Hypothalamus (tissue), 51 donors: ENCODE results near the gene ZBTB7B.
"Not testable (repeated sequence)": the region's sequence is repeated elsewhere in the genome, so short reads cannot be mapped to it uniquely, and the experiment has no call there.

Source experiments
- DNase-seq, 51 donors: peaks; one replicate each; lab custom pipeline; 2025; lab: John Stamatoyannopoulos, UW

The ZBTB7B gene

GRCh38 chr1:154967331-154967950 lies 35.2 kb upstream of the ZBTB7B start:
- DNase-seq: no peak

GRCh38 chr1:154968731-154969130 lies 33.9 kb upstream of the ZBTB7B start:
- DNase-seq: no peak

- DNase-seq: no peak
These were observed 33.4 kb upstream of the ZBTB7B start for GRCh38 chr1:154969246-154969645.

- DNase-seq: peak in 18 of 51 donors; percentile 10 to 53 (median 25)
These were observed 32.6 kb upstream of the ZBTB7B start for GRCh38 chr1:154969860-154970452.

DNA sequence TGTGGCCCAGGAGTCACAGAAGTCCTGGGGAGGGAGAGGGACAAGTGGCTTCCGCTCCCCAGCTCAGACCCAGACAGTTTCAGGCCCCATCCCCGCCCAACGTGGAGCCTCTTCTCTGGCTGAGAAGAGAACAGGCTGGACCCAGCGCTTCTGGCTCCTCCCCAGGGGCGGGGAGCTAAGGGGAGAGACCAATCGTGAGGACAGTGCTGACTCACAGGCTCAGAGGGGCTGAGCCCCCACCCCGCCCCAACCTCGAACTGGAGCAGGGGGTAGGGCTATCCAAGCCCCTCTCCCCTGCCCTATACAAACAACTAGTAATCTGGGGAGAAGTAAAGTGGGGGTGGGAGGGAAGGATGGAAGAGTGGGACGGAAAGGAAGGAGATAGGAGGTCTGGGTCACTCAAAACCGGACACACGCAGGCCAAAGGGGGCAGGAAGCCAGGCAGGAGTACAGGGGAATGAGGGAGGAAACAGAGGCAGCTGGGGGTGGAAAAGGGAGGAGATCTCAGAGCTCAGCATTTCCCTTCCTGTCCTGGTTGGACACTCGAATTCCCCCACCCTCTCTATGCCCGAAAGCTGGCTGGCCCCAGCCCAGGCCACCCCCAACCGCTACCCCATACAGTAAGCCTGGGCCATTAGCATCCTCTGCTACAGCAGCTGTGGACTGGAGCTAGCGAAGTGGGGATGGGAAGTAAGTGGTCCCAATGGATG lies 31.8 kb upstream of the ZBTB7B start, which contains the start of gene SHC1:
TSS of gene SHC1 (minus strand) at position 117 of the 710 bp plus-strand sequence. CDS start 221 bp downstream, outside the sequence.
- peak in 49 of 51 donors; percentile 15 to 94 (median 81) for DNase-seq

GRCh38 chr1:154971341-154971998 lies 31.1 kb upstream of the ZBTB7B start:
- DNase-seq: peak in 1 of 51 donors; percentile 12

DNA sequence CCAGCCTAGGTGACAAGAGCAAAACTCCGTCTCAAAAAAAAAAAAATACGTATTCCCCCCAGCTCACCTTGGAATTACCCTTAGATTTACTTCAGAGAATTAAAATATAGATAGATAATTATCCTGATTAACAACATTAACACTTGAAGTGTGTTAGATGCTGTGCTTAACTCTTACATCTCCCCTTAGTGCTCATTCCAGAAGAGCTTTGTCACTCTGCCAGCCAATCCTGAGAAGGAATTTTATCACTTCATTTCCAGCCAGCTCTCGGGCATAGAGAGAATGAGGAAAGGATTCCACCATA lies 30.4 kb upstream of the ZBTB7B start:
- DNase-seq: no peak

DNA sequence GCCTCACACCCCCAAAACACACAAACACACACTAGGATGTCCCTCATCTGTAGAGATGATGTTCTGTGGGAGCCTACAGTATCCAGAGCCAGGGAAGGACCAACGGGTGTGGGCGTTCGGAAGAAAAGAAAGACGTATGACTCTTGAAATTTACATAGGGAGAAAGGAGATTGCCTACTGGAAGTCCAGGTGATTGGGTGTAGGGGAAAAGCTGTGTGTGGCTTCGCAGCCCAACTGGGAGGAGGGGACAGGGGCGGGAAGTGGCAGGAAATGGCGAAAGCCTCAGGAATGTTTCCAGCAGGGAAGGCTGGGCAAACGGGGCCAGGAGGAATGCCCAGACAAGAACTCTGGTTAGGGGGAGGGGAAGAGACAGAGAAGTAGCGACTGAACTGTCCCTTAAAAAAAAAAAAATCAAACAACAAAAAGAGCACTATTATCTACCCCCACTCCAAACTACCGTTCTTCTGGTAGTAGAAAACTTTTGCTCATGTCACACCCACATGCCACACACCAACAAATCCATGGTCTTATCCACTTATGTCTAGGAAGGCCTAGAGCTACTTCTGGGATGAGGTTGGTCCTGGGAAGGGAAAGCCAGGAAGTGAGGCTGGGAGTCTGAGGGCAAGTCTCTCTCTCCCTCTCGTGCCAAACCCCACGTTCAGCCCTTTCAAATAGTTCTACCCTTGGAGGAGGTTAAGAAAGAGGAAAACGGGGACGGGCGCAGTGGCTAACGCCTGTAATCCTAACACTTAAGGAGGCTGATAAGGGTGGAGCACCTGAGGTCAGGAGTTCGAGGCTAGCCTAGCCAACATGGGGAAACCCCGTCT lies 29.9 kb upstream of the ZBTB7B start:
- peak in 23 of 51 donors; percentile 6 to 60 (median 28) for DNase-seq

DNA sequence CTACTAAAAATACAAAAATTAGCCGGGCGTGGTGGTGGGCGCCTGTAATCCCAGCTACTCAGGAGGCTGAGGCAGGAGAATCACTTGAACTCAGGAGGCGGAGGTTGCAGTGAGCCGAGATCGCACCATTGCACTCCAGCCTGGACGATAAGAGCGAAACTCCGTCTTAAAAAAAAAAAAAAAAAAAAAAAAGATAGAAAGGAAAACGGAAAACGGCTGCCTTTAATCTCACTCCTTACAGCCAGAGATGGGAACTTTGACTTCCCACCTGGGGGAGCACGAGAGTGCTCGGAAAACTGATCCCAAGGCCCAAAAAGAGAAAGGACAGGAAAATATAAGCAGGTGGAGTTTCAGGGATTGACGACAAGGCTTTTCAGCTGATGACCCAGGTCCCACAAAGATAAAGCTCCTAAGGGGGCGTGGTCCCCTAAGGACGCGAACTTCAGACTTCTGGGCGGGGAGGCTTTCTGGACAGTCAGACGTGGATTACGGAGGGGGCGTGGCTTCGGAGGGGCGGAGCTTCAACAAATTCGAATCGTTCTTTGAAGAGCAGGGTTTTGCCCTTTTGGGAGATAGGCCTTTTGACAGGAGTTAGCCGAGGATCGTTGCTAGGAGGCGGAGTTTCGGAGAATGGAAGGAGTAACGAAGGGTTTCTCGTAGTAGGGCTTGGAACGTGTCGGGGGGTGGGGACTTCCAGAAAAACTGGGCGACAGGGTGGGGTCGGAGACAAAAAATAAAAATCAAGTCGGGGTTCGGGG lies 29.1 kb upstream of the ZBTB7B start:
- peak in 47 of 51 donors; percentile 46 to 86 (median 70) for DNase-seq

GRCh38 chr1:154974102-154974807 lies 28.3 kb upstream of the ZBTB7B start, which contains the start of gene CKS1B:
Gene CKS1B, plus strand, starts transcription at chr1:154974681. Its CDS starts 65 bp downstream, at chr1:154974746.
- DNase-seq: peak; percentile 90 to 100 (median 97)

DNA sequence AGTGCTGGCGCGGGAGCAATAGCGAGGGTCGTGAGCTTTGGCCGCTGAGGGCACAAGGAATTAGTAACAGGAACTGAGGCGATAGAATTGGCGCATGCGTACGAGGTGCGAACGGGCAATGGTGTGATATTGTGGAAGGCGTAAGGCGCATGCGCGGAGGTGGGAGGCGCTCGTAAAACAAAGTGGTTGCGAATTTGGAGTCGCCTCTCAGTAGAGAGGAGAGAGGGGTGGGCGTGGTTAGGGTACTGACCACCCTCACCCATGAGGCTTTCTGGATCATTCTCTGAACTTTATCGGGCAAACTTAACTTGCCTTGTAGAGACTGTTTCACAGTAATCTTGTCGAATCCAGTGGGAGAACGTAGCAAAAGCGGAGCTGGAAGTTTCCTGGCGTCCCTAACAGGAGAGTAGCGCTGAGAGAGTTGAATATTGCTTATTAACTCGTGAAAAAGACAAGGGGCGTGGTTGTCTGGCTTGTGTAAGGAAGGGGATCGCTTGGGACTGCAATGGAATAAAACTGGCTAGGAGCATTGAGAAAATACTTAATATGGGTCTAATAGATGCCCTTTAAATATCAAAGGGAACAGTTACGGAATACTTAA lies 27.7 kb upstream of the ZBTB7B start:
- peak in 50 of 51 donors; percentile 75 to 99 (median 92) for DNase-seq

DNA sequence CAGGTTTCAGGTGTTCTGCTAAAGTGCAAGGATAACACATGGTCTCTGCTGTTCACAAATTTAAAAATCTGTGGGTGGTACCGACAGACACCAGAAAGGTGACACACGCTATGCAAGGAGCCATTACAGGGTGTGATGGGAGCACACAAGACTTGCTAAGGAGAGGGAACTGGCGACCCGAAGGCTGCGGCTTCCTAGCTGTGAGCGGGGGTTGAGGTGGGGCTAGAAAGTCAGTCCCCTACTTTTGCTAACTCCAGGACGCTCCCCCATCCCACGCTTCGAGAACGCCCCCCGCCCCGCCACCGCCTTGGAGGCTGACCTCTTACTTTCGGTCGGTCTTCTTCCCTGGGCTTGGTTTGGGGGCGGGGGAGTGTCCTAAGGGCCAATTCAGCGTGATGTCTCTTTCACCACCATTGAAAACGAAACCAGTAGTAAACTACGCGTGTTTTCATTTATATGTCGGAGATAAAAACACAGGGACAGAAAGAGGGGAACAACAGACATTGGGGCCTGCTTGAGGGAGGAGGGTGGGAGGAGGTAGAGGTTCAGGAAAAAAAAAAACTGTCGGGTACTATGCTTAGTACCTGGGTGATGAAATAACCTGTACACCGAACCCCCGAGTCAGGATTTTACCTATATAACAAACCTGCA lies 27.1 kb upstream of the ZBTB7B start:
- DNase-seq: peak in 20 of 51 donors; percentile 9 to 65 (median 20)

GRCh38 chr1:154977762-154978161 lies 24.8 kb upstream of the ZBTB7B start:
- not testable (repeated sequence) for DNase-seq

GRCh38 chr1:154978360-154978759 lies 24.2 kb upstream of the ZBTB7B start:
- DNase-seq: no peak

DNA sequence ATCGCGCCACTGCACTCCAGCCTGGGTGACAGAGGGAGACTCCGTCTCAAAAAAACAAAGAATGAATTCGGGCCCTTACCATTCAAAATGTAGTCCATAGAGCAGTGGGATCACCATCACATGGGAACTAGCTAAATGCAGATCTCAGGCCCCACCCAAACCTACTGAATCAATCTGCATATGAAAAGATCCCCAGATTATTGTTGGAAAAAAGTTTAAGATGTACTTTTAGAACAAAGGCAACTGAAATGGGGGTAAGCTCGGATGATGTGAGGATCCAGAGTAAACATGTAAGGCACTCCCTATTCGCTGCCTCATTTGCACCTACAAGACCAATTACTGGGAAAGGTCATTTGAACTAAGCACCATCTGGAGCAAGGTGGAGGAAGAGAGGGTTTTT lies 20.3 kb upstream of the ZBTB7B start:
- DNase-seq: no peak

- DNase-seq: peak; percentile 40 to 98 (median 92)
These were observed 19.5 kb upstream of the ZBTB7B start, which contains the start of gene FLAD1 for GRCh38 chr1:154982897-154983648. Gene FLAD1, plus strand, starts transcription at chr1:154983344. Its CDS starts 351 bp downstream, at chr1:154983695.
